Fibroblast of skin of left biceps (primary cell): ENCODE data around the gene TNP2.

Experiments
- DNase-seq, 2 experiments: peaks; one replicate each; pipeline ENCODE4 v3.0.0-alpha.2; 2013; ENCODE audit warnings: low read depth in 2 of 2

The TNP2 gene

GRCh38 chr16:11240636-11241473 lies 28.3 kb downstream of the TNP2 start:
- no peak for DNase-seq

- no peak for DNase-seq
Measured at GRCh38 chr16:11239644-11240632, 29.2 kb downstream of the TNP2 start.

DNA sequence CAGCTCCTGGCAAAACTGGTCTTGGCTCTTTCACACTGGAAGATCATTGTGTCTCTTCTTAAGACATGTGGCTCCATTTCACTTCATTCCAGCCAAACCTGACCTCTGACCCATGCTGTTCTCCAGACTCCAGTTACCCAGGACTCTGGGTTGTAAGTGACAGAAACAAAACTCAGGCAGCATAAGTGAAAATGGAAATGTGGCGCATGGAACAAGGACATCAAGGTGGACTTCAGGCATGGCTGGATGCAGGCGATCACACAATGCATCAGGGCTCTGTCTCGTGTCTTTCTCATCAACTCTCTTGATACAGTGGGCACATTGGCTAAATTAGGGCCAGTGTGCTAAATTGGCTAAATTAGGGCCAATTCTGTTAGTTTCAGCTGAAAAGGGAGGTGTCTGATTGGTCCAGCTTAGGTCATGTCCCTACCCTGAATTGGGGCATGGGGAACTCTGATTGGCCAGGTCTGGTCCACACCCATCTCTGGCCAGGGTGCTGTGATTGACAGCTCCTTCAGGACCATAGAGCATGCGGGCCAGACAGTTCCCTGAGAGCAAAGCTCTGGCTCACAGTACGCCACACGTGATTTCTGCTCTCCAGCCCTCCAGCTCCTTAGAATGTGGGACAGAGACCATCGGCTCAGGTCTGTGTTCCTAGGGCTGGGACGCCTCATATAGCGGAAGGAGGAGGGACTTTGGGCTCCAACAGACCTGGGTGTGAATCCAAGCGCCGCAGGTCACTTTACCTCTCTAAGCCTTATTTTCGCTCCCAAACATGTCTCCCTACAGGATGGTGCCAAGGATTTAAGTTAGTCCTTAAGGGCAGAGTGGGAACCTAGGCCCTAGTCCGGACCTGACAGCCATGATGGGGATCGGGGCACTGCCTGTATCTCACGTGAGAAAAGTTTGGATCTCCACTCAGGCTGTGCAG lies 30.6 kb downstream of the TNP2 start:
- no peak for DNase-seq

GRCh38 chr16:11236461-11237254 lies 32.5 kb downstream of the TNP2 start:
- DNase-seq: no peak

DNA sequence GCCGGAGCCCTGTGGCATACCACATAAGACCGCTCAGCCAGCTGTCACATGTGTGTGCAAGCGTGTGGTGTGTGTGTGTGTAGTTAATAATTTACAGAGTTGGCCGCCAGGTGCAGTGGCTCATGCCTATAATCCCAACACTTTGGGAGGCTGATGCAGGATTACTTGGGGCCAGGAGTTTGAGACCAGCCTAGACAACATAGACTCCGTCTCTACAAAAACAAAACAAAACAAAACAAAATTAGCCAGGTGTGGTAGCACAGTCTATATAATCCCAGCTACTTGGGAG lies 33.5 kb downstream of the TNP2 start:
- DNase-seq: no peak

GRCh38 chr16:11234884-11235702 lies 34.0 kb downstream of the TNP2 start:
- no peak for DNase-seq

GRCh38 chr16:11233727-11234376 lies 35.3 kb downstream of the TNP2 start:
- DNase-seq: no peak

DNA sequence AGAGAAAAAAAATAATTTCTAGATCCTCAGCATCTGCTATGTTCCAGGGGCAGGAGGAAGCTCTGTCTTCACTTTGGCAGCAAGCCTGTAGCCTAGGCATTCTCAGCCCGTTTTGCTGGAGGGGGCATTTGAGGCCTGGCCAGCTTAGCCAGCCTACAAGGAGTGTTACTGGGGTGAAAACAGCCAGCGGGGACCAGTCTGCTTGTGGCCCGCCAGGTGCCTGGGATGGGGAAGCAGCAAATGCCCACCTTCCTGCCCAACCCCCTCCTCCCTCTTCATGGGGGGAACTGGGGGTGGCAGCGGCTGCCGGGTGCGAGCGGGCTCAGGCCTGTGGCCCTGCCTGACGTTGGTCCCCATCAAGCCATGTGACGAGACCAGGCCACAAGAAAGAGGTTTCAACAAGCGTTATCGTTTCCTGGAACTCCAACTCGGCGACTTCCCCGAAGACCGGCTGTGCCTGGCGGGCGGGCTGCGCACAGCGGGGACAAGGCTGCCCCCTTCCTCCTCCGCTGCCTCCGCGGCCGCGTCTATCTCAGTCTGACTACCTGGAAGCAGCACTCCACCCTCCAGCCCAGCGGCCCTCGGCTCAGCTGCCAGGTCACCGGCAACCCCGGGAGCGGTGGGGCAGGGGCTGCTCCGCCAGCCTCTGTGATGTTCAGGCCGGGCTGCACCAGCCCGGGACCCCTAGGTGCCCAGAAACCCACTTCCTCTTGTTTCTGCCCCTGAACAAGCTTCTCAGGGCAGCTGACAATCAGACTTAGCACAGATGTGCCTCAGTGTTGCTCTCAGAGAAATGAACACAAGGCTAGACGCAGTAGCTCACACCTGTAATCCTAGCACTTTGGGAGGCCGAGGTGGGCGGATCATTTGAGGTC lies 36.0 kb downstream of the TNP2 start:
- DNase-seq: no peak

- no peak for DNase-seq
Measured at GRCh38 chr16:11232302-11232851, 36.7 kb downstream of the TNP2 start.

- DNase-seq: no peak
Measured at GRCh38 chr16:11231367-11231970, 37.7 kb downstream of the TNP2 start.

GRCh38 chr16:11229906-11230305 lies 39.2 kb downstream of the TNP2 start:
- DNase-seq: no peak

DNA sequence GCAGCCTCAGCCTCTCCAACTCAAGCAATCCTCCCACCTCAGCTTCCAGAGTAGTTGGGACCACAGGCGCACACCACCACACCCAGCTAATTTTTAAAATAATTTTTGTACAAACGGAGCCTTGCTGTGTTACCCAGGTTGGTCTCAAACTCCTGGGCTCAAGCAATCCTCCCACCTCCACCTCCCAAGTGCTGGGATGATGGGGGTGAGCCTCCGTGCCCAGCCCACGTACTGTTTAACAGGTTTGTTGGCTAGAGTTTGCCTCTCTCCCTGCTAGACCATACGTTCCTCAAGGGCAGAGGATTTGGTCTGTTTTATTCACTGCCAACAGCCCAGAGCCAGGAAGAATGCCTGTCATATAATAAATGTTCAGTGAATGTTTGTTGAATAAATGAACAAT lies 39.7 kb downstream of the TNP2 start:
- DNase-seq: no peak

DNA sequence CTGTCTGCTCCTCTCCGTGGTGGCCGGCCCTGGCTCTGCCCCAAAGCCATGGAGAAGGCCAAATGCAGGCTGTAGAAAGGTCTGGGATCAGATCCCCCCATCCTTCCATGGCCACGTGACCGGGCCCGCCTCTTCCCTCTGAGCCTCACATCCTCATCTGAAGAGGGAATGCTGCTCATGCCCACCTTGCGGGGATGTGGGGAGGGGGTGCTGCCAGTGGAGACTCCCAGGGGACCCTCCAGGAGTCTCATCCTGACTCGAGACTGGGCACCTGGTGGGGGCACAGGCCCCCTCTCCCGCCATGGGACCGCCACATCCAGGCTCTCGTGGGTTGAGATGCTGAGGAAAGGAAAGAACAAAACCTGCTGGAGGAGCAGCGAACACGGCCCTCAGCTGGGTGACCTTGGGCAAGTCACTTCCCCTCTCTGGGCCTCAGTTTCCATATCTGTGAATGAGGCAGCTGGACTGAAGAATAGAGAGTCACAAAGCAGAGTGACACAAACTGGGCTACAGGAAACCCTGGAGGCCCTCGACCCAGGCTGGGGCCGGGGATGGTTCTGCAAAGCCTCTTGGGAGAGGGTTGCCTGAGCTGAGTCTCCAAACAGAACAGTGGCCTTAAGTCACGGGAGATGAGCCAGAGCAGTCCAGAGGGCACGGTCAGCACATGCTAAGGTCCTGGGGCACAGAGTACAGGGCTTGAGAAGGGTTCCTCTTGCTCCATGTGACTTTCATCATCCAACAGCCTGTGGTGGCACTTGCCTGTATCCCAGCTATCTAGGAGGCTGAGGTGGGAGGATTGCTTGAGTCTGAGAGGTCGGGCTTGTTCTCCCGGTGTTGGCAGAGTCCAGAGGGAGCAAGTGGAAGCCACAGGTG lies 43.2 kb downstream of the TNP2 start:
- no peak for DNase-seq

DNA sequence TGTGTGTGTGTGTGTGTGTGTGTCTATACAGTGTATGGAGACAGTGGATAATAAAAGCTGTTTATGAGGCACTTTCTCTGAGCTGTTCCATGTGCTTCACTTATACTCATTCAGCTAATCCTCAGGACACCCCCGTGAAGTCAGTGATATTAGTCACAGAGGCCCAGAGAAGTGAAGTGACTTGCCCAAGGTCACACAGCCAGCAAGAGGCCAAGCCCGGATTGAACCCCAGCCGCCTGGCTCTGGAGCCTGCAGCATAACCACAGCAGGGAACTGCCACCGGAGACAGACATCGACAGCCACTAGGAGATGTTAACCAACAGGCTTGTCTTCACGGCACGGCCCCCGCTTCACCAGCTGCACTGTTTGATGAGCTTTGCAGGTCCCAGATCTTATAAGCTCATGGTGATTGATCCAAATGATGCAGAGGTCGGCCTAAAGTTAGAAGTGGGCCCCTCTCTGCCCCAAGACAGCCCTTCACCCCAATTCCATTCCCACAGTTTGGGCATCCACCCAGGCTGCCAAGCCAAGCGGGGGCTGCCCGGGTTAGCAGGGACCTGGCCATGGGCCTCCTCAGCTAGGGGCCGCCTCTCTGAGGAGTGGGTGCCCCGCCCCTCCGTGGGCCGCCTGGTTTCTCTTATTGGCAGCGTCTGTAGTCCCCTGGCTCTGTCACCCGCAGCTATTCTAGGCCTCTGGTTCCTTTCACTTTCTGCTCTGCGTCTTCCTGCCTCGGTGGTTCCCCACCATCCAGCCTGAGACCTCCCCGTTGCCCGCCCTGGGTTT lies 44.0 kb downstream of the TNP2 start:
- DNase-seq: no peak

- no peak for DNase-seq
Measured at GRCh38 chr16:11224096-11224893, 44.8 kb downstream of the TNP2 start.
